Measurements from ENCODE around the gene CST9. TPM values are rescaled to one million over a fixed set of nuclear protein-coding genes. Genes with fewer than 3 reads are reported as not detected.

CST9 gene, protein sequence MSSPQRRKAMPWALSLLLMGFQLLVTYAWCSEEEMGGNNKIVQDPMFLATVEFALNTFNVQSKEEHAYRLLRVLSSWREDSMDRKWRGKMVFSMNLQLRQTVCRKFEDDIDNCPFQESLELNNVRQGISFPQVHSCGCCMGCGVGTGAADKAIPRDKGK
- not detected in 2 replicates for total RNA-seq

GRCh38 chr20:23605867-23606651, at the start of gene CST9:
TSS of gene CST9 (minus strand) at chr20:23605917. CDS start at chr20:23605864, 53 bp downstream.

DNA sequence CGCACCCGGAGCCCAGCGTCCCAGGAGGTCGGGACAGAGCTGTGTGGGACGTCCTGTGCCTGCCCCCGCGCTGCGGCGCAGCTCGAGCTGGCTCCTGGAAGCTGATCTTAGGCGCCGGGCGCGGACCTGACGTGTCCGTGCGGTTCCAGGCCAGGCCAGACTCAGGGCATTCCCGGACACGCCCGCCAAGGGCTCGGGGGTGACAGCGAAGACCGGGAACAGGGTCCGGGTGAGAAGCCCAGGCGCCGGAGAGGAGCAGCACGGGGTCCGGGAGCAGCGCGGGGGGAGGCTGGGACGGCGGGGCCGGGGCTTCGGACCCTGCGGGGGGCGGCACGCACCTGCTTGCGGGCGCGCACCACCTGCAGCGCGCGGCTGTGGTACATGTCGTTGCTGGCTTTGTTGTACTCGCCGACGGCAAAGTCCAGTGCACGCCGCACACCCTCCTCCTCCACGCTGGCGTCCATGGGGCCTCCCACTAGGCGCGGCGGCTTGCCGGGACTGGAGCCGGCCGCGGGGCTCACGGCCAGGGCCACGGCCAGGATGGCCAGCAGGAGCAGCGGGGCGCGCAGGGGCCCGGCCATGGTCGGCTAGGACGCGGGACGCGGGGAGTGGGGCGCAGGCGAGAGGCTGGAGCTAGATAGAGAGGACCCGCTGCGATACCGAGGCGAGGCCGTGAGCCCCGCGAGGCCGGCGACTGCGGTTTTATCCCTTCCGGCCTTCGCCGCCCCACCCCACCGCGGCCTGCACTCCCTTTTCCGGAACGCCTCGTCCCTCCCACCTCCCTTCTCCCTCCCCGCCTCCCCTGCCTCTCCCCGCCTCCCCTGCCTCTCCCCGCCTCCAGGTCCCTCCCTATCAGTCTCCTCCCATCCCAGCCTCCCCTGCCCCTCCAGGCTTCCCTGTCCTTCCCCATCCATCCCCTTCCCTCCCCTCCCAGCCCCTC, 31.8 kb upstream of the CST9 start, which contains the start of gene CST3:
Gene CST3 (minus strand): TSS at position 674 of the 940 bp plus-strand sequence. CDS start 93 bp downstream, at position 581.

GRCh38 chr20:23568320-23568970, 37.3 kb downstream of the CST9 start, which contains the start of gene CST9L:
TSS of gene CST9L (minus strand) at chr20:23568484. CDS start at chr20:23568450, 34 bp downstream.

Other genes starting within 250 kb of the CST9 start
- 14.0 and 20.1 TPM in 2 replicates for gene GZF1, start 243.7 kb downstream of the CST9 start, total RNA-seq
- gene NAPB, start 184.4 kb downstream of the CST9 start, total RNA-seq: 2.9 and 17.2 TPM in 2 replicates
- not detected in 2 replicates for gene CSTL1, start 166.2 kb downstream of the CST9 start, total RNA-seq
- gene CST11, start 153.0 kb downstream of the CST9 start, total RNA-seq: not detected in 2 replicates
- gene CST8, start 114.8 kb downstream of the CST9 start, total RNA-seq: not detected in 2 replicates
- not detected in 2 replicates for gene CST9L, start 37.4 kb downstream of the CST9 start, total RNA-seq
- 81.8 and 138 TPM in 2 replicates for gene CST3, start 32.0 kb upstream of the CST9 start, total RNA-seq
- not detected in 2 replicates for gene CST4, start 83.1 kb upstream of the CST9 start, total RNA-seq
- 6.2 TPM in 1 of 2 replicates, not detected in the other for gene CST1, start 145.0 kb upstream of the CST9 start, total RNA-seq
- gene CST2, start 220.8 kb upstream of the CST9 start, total RNA-seq: not detected in 2 replicates

All from epithelial cell of umbilical artery (primary cell).